GM13976 (cell line): Measurements from ENCODE around the gene TENM3.

ENCODE experiments used
- DNase-seq: peaks from one replicate; pipeline ENCODE4 v3.0.0; 2012; ENCODE audit warnings: low spot score
- in situ Hi-C: fragments of 300-500 bp; cut with MboI; formaldehyde crosslinking; loops from one replicate; pipeline ENCODE4 v1.12.0; 2022; ENCODE audit warnings: low sequenced_read_pairs, mixed read lengths, inconsistent platforms; ENCODE audit not compliant: unreplicated experiment
- TF ChIP-seq, protein P1 (sequence below): IDR thresholded peaks from 2 replicates; pipeline ENCODE4 v1.5.1; 2012; ENCODE audit warnings: borderline replicate concordance, mild to moderate bottlenecking; ENCODE audit not compliant: insufficient read depth; ENCODE audit errors: extremely low read depth, missing control alignments, control extremely low read depth

TENM3 gene

GRCh38 chr4:182318256-182318655, 75.1 kb downstream of the TENM3 start:
- in situ Hi-C loops = no loop called here
- no peak for DNase-seq
- TF ChIP-seq, protein P1, sequence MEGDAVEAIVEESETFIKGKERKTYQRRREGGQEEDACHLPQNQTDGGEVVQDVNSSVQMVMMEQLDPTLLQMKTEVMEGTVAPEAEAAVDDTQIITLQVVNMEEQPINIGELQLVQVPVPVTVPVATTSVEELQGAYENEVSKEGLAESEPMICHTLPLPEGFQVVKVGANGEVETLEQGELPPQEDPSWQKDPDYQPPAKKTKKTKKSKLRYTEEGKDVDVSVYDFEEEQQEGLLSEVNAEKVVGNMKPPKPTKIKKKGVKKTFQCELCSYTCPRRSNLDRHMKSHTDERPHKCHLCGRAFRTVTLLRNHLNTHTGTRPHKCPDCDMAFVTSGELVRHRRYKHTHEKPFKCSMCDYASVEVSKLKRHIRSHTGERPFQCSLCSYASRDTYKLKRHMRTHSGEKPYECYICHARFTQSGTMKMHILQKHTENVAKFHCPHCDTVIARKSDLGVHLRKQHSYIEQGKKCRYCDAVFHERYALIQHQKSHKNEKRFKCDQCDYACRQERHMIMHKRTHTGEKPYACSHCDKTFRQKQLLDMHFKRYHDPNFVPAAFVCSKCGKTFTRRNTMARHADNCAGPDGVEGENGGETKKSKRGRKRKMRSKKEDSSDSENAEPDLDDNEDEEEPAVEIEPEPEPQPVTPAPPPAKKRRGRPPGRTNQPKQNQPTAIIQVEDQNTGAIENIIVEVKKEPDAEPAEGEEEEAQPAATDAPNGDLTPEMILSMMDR = no peak

DNA sequence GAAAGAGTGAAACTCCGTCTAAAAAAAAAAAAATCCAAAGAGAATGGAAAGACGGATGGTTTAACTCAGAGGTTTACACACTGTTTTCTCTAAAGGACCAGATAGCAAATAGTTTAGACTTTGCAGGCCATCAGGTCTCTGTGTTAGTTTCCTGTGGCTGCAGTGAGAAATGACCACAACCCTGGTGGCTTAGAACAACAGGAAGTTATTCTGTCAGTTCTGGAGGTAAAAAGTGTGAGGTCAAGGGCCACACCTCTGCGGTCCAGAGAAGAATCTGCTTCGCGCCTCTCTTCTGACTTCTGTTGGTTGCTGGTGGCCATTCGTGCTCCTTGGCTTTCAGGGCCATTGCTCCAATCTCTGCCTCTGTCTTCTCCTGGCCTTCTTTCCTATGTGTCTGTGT, 76.9 kb downstream of the TENM3 start:
- TF ChIP-seq, protein P1 = no peak
- in situ Hi-C loops = no loop called here
- DNase-seq = no peak

- TF ChIP-seq, protein P1 = no peak
- in situ Hi-C loops = no loop called here
Observed at GRCh38 chr4:182320580-182320979, 77.4 kb downstream of the TENM3 start.

DNA sequence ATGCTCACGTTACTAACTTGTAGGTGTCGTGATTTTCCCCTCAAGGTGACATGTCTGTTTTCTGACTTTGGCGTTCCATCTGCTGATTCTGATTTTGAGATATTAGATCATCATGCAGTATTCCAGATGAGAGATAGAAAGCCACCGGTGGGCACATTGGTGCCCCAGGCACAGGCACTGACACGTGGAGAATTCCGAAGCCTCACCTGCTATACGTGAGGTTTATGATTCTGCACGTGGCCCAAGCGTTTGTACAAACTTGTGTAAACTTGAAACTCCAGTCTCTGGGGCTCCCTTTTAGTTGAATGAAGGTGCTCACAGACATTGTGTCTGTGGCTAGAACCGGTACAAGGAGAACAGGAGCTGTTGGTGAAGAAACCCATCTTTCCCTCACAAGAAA, 81.1 kb downstream of the TENM3 start:
- in situ Hi-C loops = no loop called here
- TF ChIP-seq, protein P1 = no peak

More at GRCh38 chr4:182320580-182320979, 77.4 kb downstream of the TENM3 start:
- no peak for DNase-seq

DNA sequence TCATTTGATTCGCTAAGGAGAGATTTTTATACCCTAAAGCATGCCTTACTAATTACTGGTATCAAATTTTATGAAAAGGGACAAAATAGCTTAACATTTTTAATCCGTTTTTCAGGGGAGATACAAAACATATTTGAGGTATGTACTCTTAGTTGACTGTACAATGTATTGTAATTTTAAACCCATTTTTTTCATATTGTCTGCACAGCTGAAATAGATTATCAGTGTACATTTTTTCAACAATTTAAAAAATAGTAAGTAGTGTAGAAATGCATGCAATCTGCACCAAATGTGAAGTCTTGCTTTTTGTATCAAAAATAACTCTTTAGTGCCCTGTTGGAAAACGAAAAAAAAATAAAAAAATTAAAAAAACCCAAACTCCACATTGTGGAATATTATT, 82.2 kb downstream of the TENM3 start:
- no peak for DNase-seq
- in situ Hi-C loops = no loop called here
- TF ChIP-seq, protein P1 = no peak

More for the DNA sequence above, 81.1 kb downstream of the TENM3 start:
- DNase-seq = no peak

DNA sequence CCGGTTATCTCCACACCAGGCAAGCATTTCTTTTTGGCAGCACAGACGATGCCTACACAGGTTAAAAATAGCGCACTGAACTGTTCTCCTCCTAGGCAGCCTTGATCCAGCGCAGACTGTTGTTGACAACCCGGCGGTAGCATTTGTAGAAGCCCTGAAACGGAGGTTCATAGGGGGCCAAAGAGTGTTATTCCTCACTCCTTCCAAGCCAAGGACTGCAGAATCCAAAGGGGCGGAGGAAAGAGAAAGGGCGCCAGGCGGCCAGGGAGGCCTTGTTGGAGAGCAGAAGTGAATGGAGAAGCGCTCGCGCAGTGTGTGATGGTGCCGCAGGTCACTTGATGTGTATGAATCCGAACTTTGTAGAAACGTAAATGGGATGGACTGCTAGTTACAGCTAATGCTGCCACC, 82.7 kb downstream of the TENM3 start:
- DNase-seq = no peak
- TF ChIP-seq, protein P1 = no peak
- in situ Hi-C loops = no loop called here

GRCh38 chr4:182328505-182328904, 85.3 kb downstream of the TENM3 start:
- TF ChIP-seq, protein P1 = no peak
- in situ Hi-C loops = no loop called here
- no peak for DNase-seq
